HepG2 (cell line): ENCODE data around the gene NFATC1. TPM values are rescaled to one million over a fixed set of nuclear protein-coding genes. Genes with fewer than 3 reads are reported as not detected.

Experiments used
- ATAC-seq: fragments of 200-7000 bp; cut with Tn5 transposase; 3 replicates; pipeline ENCODE4 v1.9.1; 2020; ENCODE audit warnings: mild to moderate bottlenecking, moderate library complexity
- BruUV-seq: library from RNA; stranded (reverse); fragments of 400-500 nt; replicated peaks from 2 replicates; lab custom pipeline; 2021; lab: Mats Ljungman, UMichigan
- CTCF ChIA-PET: fragments of 300-600 bp; formaldehyde crosslinking; extraction: SDS; loops from one replicate; lab custom pipeline; 2021; ENCODE audit warnings: low total read pairs, inconsistent platforms, low intra/inter-chr PET ratio; lab: Yijun Ruan, JAX
- POLR2A ChIA-PET: fragments of 350-600 bp; sonication (Branson Sonifier 250); formaldehyde crosslinking; loops from one replicate; lab custom pipeline; 2020; ENCODE audit warnings: antibody characterized with exemption, inconsistent platforms; lab: Yijun Ruan, JAX
- DNase-seq: peaks from one replicate; pipeline ENCODE4 v3.0.0-alpha.2; 2015; ENCODE audit warnings: low spot score
- FAIRE-seq: peaks from 3 replicates; lab custom pipeline; 2011; peaks lifted over from hg19 to GRCh38; lab: Jason Lieb, UNC
- H2AFZ ChIP-seq: one replicate; pipeline ENCODE4 v1.6.1; 2011; ENCODE audit warnings: low read length, inconsistent platforms
- H3K27ac ChIP-seq: fragments of 300-600 bp; 3 replicates; pipeline ENCODE4 v1.8.0; 2011; ENCODE audit warnings: mixed run types, mild to moderate bottlenecking, mixed read lengths, low read length, inconsistent platforms; ENCODE audit not compliant: insufficient read depth; ENCODE audit errors: extremely low read length
- H3K27me3 ChIP-seq, 2 experiments: fragments of 200-600 bp in 1 of 2; 2 replicates in 1 of 2; 3 replicates in 1 of 2; pipeline versions ENCODE4 v1.6.0 to v1.8.0; 2011; ENCODE audit warnings: low read length in 2 of 2, mild to moderate bottlenecking in 2 of 2, moderate library complexity in 2 of 2, inconsistent platforms in 1 of 2; ENCODE audit not compliant: insufficient read depth in 2 of 2, control insufficient read depth in 1 of 2
- H3K36me3 ChIP-seq, 2 experiments: fragments of 200-600 bp in 1 of 2; replicated peaks in 1 of 2; 2 replicates in 1 of 2; 3 replicates in 1 of 2; pipeline versions ENCODE4 v1.5.1 to v1.8.0; 2011; ENCODE audit warnings: low read length in 2 of 2, inconsistent platforms in 1 of 2; ENCODE audit not compliant: insufficient read depth in 2 of 2, control insufficient read depth in 1 of 2
- H3K4me1 ChIP-seq: 2 replicates; pipeline ENCODE4 v1.5.1; 2012; ENCODE audit warnings: low read length, inconsistent platforms; ENCODE audit not compliant: insufficient read depth
- H3K4me2 ChIP-seq: 2 replicates; pipeline ENCODE4 v1.6.0; 2011; ENCODE audit warnings: low read depth, low read length, inconsistent platforms
- H3K4me3 ChIP-seq, 3 experiments: fragments of 200-600 bp in 1 of 3; sonication (generic), shearing (Covaris generic) in 1 of 3; replicated peaks in 1 of 3; 2 replicates each; pipeline ENCODE4 v1.5.1; 2011 to 2016; ENCODE audit warnings: low read length in 3 of 3, inconsistent platforms in 2 of 3, low read depth in 2 of 3, mild to moderate bottlenecking in 2 of 3, control low read depth in 1 of 3, mixed read lengths in 1 of 3; ENCODE audit not compliant: insufficient read depth in 1 of 3
- H3K79me2 ChIP-seq: one replicate; pipeline ENCODE4 v1.6.1; 2011; ENCODE audit warnings: low read length, inconsistent platforms; ENCODE audit not compliant: insufficient read depth
- H3K9ac ChIP-seq: 2 replicates; pipeline ENCODE4 v1.6.0; 2011; ENCODE audit warnings: mild to moderate bottlenecking, low read depth, low read length, inconsistent platforms; ENCODE audit not compliant: insufficient read depth
- H3K9me3 ChIP-seq: 2 replicates; pipeline ENCODE4 v1.5.1; 2012; ENCODE audit warnings: mild to moderate bottlenecking, low read length
- H4K20me1 ChIP-seq: 2 replicates; pipeline ENCODE4 v1.6.0; 2011; ENCODE audit warnings: inconsistent platforms, mild to moderate bottlenecking, low read length, moderate library complexity; ENCODE audit not compliant: insufficient read depth
- ARNT ChIP-seq: fragments of 450-650 bp; IDR thresholded peaks from 2 replicates; pipeline ENCODE4 v1.6.1; 2017
- ARNTL ChIP-seq: sonication (generic); formaldehyde crosslinking; IDR thresholded peaks from 2 replicates; pipeline ENCODE4 v1.4.0; 2020; ENCODE audit warnings: mild to moderate bottlenecking, missing genetic modification reagents
- BRCA1 ChIP-seq: sonication (generic); formaldehyde crosslinking; IDR thresholded peaks from 2 replicates; pipeline ENCODE4 v1.4.0; 2020; ENCODE audit warnings: missing genetic modification reagents
- MLXIP ChIP-seq: sonication (generic); formaldehyde crosslinking; IDR thresholded peaks from 2 replicates; pipeline ENCODE4 v1.9.0; 2021; ENCODE audit warnings: missing genetic modification reagents, borderline replicate concordance
- NFKB2 ChIP-seq: sonication (generic); formaldehyde crosslinking; IDR thresholded peaks from 2 replicates; pipeline ENCODE4 v1.4.0; 2020; ENCODE audit warnings: missing genetic modification reagents, borderline replicate concordance
- NKX3-1 ChIP-seq: sonication (generic); formaldehyde crosslinking; IDR thresholded peaks from 2 replicates; pipeline ENCODE4 v1.5.0; 2020; ENCODE audit warnings: missing genetic modification reagents
- RORA ChIP-seq: sonication (generic); formaldehyde crosslinking; IDR thresholded peaks from 2 replicates; pipeline ENCODE4 v1.5.0; 2020; ENCODE audit warnings: mild to moderate bottlenecking, missing genetic modification reagents, moderate library complexity
- SOX6 ChIP-seq, 2 experiments: fragments of 450-650 bp in 1 of 2; sonication (generic) in 1 of 2; formaldehyde crosslinking in 1 of 2; IDR thresholded peaks; 2 replicates each; pipeline versions ENCODE4 v1.4.0 to v1.6.1; 2017 to 2020; ENCODE audit warnings: antibody characterized with exemption in 1 of 2, mild to moderate bottlenecking in 1 of 2, missing genetic modification reagents in 1 of 2
- TFDP2 ChIP-seq: sonication (generic); formaldehyde crosslinking; IDR thresholded peaks from 2 replicates; pipeline ENCODE4 v1.4.0; 2020; ENCODE audit warnings: missing genetic modification reagents
- ZNF234 ChIP-seq: sonication (generic); formaldehyde crosslinking; conservative IDR thresholded peaks from 2 replicates; pipeline ENCODE4 v1.5.1; 2020; ENCODE audit warnings: mild to moderate bottlenecking, missing genetic modification reagents
- ZNF30 ChIP-seq: sonication (generic); formaldehyde crosslinking; IDR thresholded peaks from 2 replicates; pipeline ENCODE4 v1.5.0; 2020; ENCODE audit warnings: mild to moderate bottlenecking, missing genetic modification reagents
- ZNF773 ChIP-seq: sonication (generic); formaldehyde crosslinking; IDR thresholded peaks from 2 replicates; pipeline ENCODE4 v1.4.0; 2020; ENCODE audit warnings: missing genetic modification reagents, borderline replicate concordance
- ZSCAN29 ChIP-seq: sonication (generic); formaldehyde crosslinking; conservative IDR thresholded peaks from 2 replicates; pipeline ENCODE4 v1.4.0; 2020; ENCODE audit warnings: mild to moderate bottlenecking, missing genetic modification reagents
- WGBS: methylation state at CpG from one replicate; pipeline ENCODE4 v1.1.6; 2017; ENCODE audit warnings: low lambda C conversion rate; 5-methylcytosine and 5-hydroxymethylcytosine counted together
- in situ Hi-C: cut with HindIII; loops from 2 replicates; pipeline ENCODE4 v1.10.0; 2017; ENCODE audit warnings: low pct_unique_long_range_greater_than_20kb; ENCODE audit not compliant: extremely low pct_ligation_motif_present
- intact Hi-C: fragments of 100-400 bp; cut with micrococcal nuclease; formaldehyde crosslinking; loops from one replicate; pipeline ENCODE4 v1.10.0; 2022; ENCODE audit not compliant: unreplicated experiment
- polyA plus RNA-seq, 8 experiments: library from polyadenylated mRNA; depleted of rRNA in 3 of 8; stranded (reverse) in 7 of 8; unstranded in 1 of 8; fragments of >200 nt; fragmentation: Illumina TruSeq in 4 of 8; extraction: Trizol in 4 of 8; gene quantifications; 2 replicates each; pipeline versions ENCODE4 v1.2.1 to v1.2.3, GENCODE V29; 2011 to 2016; ENCODE audit warnings: low read depth in 4 of 8, missing spikeins in 1 of 8, mixed read lengths in 1 of 8; ENCODE audit not compliant: insufficient read depth in 1 of 8
- total RNA-seq, 5 experiments: library from RNA; depleted of rRNA; stranded (reverse); fragments of >200 nt; fragmentation: Illumina TruSeq; extraction: Trizol; gene quantifications; 2 replicates each; pipeline ENCODE4 v1.2.3, GENCODE V29; 2016; ENCODE audit warnings: low read depth in 1 of 5

NFATC1 gene
- total and polyA plus RNA-seq, 2 of the 13 experiments (the other 11 are each of a cell fraction or from before 2014, with no cell fraction given) = not detected

GRCh38 chr18:79489051-79489898 lies 93.5 kb downstream of the NFATC1 start:
- intact Hi-C loops = no loop called here
- H3K27me3 ChIP-seq = peaks cover 17 to 53% of the 10 kb centered on the region in 2 experiments
- no peaks in the 10 kb centered on the region for H3K36me3 ChIP-seq
- no peaks in the 10 kb centered on the region for H3K9me3 ChIP-seq
- H3K4me1 ChIP-seq = no peaks in the 10 kb centered on the region
- DNase-seq (no peak), FAIRE-seq (no peak), ATAC-seq (no peak)
- no peak overlapping the region for H2AFZ ChIP-seq
- ChIA-PET POLR2A (no interaction called here), CTCF (no interaction called here)
- BruUV-seq = no TSS peak
- in situ Hi-C loops = no loop called here
- no peak overlapping the region for H3K4me3 ChIP-seq
- no peaks in the 10 kb centered on the region for H3K79me2 ChIP-seq
- WGBS = 44% methylated on average over 17 of the region's 32 CpGs
- H4K20me1 ChIP-seq = no peaks in the 10 kb centered on the region
- H3K27ac ChIP-seq = no peak overlapping the region
- TF ChIP-seq ZSCAN29 (CRISPR knock-in tag) (no peak), ZNF234 (CRISPR knock-in tag) (no peak), ZNF773 (CRISPR knock-in tag) (no peak), ZNF30 (CRISPR knock-in tag) (no peak), NKX3-1 (CRISPR knock-in tag) (no peak), ARNTL (CRISPR knock-in tag) (no peak)
- no peak overlapping the region for H3K9ac ChIP-seq
- H3K4me2 ChIP-seq = no peak overlapping the region

GRCh38 chr18:79489899-79490625 lies 94.3 kb downstream of the NFATC1 start:
- Histone ChIP-seq H3K27ac (no peak overlapping the region), H3K36me3 (no peaks in the 10 kb centered on the region), H3K27me3 (peaks cover 13 to 45% of the 10 kb centered on the region in 2 experiments), H3K79me2 (no peaks in the 10 kb centered on the region), H3K4me2 (no peak overlapping the region), H3K4me1 (no peaks in the 10 kb centered on the region), H3K9me3 (no peaks in the 10 kb centered on the region), H4K20me1 (no peaks in the 10 kb centered on the region), H2AFZ (no peak overlapping the region), H3K4me3 (no peak overlapping the region), H3K9ac (no peak overlapping the region)
- in situ Hi-C loops (no loop called here), intact Hi-C loops (no loop called here)
- DNase-seq (no peak), FAIRE-seq (no peak), ATAC-seq (no peak)
- ChIA-PET CTCF (no interaction called here), POLR2A (no interaction called here)
- WGBS = 42% methylated on average over 2 of the region's 16 CpGs
- no TSS peak for BruUV-seq
- no peak for TF ChIP-seq BRCA1
- no peak for TF ChIP-seq ARNT
- no peak for TF ChIP-seq RORA (CRISPR knock-in tag)
- TF ChIP-seq TFDP2 (CRISPR knock-in tag) = no peak
- no peak for TF ChIP-seq NFKB2 (CRISPR knock-in tag)
- no peak for TF ChIP-seq MLXIP (CRISPR knock-in tag)
- no peak for TF ChIP-seq SOX6 (IDR thresholded peaks at IDR 0.05)
- no peak for TF ChIP-seq SOX6 (CRISPR knock-in tag; IDR thresholded peaks at IDR 0.05)
